ENCODE measurements around the gene SENP6.

The SENP6 gene

GRCh38 chr6:75748743-75749538, 147.3 kb downstream of the SENP6 start, which contains the start of gene MYO6:
Gene MYO6 (plus strand): TSS chr6:75749239. CDS start chr6:75817548, 68,309 bp downstream.
- peak; percentile 13 for DNase-seq (ENCODE audit: low read depth)

DNA sequence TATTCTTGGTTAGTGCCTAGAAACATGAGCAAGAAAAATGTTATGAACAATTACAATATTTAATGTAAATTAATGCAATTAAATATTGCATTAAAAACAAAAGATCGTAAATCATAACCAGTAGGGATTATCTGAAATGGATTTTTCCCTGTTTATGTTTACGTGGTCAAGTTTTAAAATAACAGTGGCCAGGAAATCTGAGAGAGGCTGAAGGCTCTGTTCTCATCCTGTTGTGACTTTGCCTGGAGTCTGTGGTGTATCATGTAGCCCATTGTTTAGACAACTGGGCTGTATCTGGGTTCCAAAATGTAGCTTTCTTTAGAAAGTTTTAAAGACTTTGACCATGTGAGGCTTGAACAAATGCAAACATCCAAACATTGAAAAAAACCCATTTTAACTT, 149.8 kb downstream of the SENP6 start:
- DNase-seq (ENCODE audit: low read depth) = no peak

- no peak for DNase-seq (ENCODE audit: low read depth)
Observed at GRCh38 chr6:75752365-75752764, 150.7 kb downstream of the SENP6 start.

GRCh38 chr6:75755704-75756103, 154.0 kb downstream of the SENP6 start:
- DNase-seq (ENCODE audit: low read depth) = no peak

GRCh38 chr6:75757295-75757694, 155.6 kb downstream of the SENP6 start:
- no peak for DNase-seq (ENCODE audit: low read depth)

GRCh38 chr6:75758061-75758460, 156.4 kb downstream of the SENP6 start:
- DNase-seq (ENCODE audit: low read depth) = no peak

- no peak for DNase-seq (ENCODE audit: low read depth)
Observed at GRCh38 chr6:75759207-75759606, 157.5 kb downstream of the SENP6 start.

- no peak for DNase-seq (ENCODE audit: low read depth)
Observed at GRCh38 chr6:75760320-75760719, 158.6 kb downstream of the SENP6 start.

- no peak for DNase-seq (ENCODE audit: low read depth)
Observed at GRCh38 chr6:75761489-75761888, 159.8 kb downstream of the SENP6 start.

- no peak for DNase-seq (ENCODE audit: low read depth)
Observed at GRCh38 chr6:75762063-75762462, 160.4 kb downstream of the SENP6 start.

- DNase-seq (ENCODE audit: low read depth) = no peak
Observed at GRCh38 chr6:75766387-75766786, 164.7 kb downstream of the SENP6 start.
